C4-2B (cell line): Measurements from ENCODE around the gene MAP4K1.
A peak's percentile ranks its signal among the peaks of the same experiment; 100 is the strongest.

Experiments
- ZFX ChIP-seq: fragments of 450-650 bp; IDR thresholded peaks from 2 replicates; pipeline ENCODE4 v1.6.1; 2017
- TF ChIP-seq, protein P1 (sequence below): fragments of 450-650 bp; conservative IDR thresholded peaks from 2 replicates; pipeline ENCODE4 v1.5.1; 2017; ENCODE audit warnings: mild to moderate bottlenecking

DNA sequence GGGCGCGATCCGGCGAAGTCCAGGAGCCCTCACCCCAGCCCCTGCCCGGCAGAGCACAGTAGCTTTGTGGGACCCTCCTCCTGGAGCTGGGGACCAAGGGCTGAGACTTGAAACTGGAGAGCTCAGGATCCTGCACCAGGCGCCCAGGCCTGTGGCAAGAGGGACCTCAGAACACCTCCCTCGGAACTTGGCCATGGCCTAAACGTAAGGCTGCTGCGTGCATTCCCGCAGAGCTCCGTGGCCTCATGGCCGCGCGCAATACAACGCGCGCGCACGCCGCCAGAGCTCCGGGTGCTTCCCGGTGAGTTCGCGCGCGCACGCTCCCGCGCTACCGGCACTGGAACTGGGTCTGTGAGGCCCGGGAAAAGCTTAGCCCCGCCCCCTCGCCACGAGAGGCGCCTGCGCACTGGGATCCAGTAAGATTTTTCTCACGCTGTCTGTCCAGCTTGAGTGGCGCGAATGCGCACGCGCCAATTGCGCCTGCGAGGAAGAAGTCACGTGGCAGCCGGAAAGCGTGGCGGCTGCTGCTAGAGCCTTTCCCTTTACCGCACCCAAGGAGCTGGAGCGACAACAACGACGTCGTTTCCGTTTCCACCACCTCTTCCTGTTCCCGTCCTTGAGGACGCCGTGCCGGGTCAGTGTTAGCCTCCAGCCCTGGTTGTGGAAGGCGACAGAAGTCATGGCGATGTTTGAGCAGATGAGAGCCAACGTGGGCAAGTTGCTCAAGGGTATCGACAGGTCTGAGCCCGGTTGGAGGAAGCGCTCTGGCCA lies 1.0 kb upstream of the MAP4K1 start, which contains the start of gene EIF3K:
- TF ChIP-seq, protein P1, sequence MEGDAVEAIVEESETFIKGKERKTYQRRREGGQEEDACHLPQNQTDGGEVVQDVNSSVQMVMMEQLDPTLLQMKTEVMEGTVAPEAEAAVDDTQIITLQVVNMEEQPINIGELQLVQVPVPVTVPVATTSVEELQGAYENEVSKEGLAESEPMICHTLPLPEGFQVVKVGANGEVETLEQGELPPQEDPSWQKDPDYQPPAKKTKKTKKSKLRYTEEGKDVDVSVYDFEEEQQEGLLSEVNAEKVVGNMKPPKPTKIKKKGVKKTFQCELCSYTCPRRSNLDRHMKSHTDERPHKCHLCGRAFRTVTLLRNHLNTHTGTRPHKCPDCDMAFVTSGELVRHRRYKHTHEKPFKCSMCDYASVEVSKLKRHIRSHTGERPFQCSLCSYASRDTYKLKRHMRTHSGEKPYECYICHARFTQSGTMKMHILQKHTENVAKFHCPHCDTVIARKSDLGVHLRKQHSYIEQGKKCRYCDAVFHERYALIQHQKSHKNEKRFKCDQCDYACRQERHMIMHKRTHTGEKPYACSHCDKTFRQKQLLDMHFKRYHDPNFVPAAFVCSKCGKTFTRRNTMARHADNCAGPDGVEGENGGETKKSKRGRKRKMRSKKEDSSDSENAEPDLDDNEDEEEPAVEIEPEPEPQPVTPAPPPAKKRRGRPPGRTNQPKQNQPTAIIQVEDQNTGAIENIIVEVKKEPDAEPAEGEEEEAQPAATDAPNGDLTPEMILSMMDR, result no peak
- peak; percentile 53; the same call in 1 of the 2 replicates for TF ChIP-seq ZFX
